ENCODE measurements around the gene QRICH1. TPM values are rescaled to one million over a fixed set of nuclear protein-coding genes. Genes with fewer than 3 reads are reported as not detected.

Gene QRICH1
- total RNA-seq, 4 donors from 2014 or later = 66.2 to 171 (median 81.8) TPM

DNA sequence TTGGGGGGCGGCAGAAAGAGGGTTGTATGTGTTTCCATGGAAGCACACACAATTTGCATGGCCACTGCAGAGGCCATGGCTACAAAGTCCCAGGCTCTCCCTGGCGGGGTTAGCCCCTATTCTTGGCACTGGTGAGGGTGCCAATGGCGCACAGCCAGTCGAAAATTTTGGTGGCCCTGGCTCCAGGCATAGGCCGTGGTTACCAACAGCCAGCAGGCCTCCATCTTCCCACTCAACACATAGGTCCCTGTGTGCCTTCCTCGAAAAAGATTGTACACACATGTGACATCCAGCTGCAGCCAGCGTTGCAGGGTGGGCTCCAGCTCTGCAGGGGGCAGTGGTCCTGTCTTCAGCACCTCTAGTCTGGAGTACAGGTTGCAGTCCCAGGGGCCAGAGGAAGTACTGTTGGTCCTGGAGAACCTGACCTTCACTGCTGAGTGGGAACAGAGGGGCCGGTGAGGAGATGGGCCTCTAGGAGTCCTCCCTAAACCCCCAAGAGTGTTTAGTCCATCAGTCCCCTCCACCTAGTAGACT lies 96.7 kb downstream of the QRICH1 start:
- Histone ChIP-seq H3K36me3 (peaks cover 0 to 52% of the 10 kb centered on the region in 2 donors), H3K4me3 (no peak overlapping the region), H3K27me3 (no peaks in the 10 kb centered on the region), H3K4me1 (peaks cover 0 to 4% (median 0%) of the 10 kb centered on the region in 3 donors), H3K9me3 (no peaks in the 10 kb centered on the region), H3K27ac (no peak overlapping the region)
- no peak for ATAC-seq
- 80% methylated on average over 2 of the region's 8 CpGs; no CpG with 5 or more reads in 1 of the 2 donors for WGBS, 2 donors (ENCODE audit: low coverage in 1 of 2)
- TF ChIP-seq CTCF (IDR thresholded peaks at IDR 0.05) (no peak), POLR2A (IDR thresholded peaks at IDR 0.05) (no peak), POLR2AphosphoS5 (IDR thresholded peaks at IDR 0.05) (no peak), EP300 (IDR thresholded peaks at IDR 0.05) (no peak)

GRCh38 chr3:48996640-48997039 lies 97.2 kb downstream of the QRICH1 start:
- peaks cover 0 to 46% of the 10 kb centered on the region in 2 donors for H3K36me3 ChIP-seq
- H3K4me1 ChIP-seq = peaks cover 0 to 9% (median 2%) of the 10 kb centered on the region in 3 donors
- no peak for TF ChIP-seq POLR2A (IDR thresholded peaks at IDR 0.05)
- TF ChIP-seq CTCF (IDR thresholded peaks at IDR 0.05) = no peak
- no peaks in the 10 kb centered on the region for H3K27me3 ChIP-seq
- no peaks in the 10 kb centered on the region for H3K9me3 ChIP-seq
- WGBS, 2 donors (ENCODE audit: low coverage in 1 of 2) = 100% methylated on average over 2 of the region's 8 CpGs; no CpG with 5 or more reads in 1 of the 2 donors
- no peak overlapping the region for H3K27ac ChIP-seq
- H3K4me3 ChIP-seq = no peak overlapping the region
- ATAC-seq = no peak

GRCh38 chr3:48993834-48994233 lies 100.0 kb downstream of the QRICH1 start:
- H3K4me3 ChIP-seq = no peak overlapping the region
- no peaks in the 10 kb centered on the region for H3K9me3 ChIP-seq
- TF ChIP-seq EP300 (IDR thresholded peaks at IDR 0.05) (no peak), POLR2AphosphoS5 (IDR thresholded peaks at IDR 0.05) (no peak), POLR2A (IDR thresholded peaks at IDR 0.05) (no peak), CTCF (IDR thresholded peaks at IDR 0.05) (no peak)
- no peak for ATAC-seq
- no peaks in the 10 kb centered on the region for H3K27me3 ChIP-seq
- H3K36me3 ChIP-seq = peaks cover 0 to 44% of the 10 kb centered on the region in 2 donors
- H3K27ac ChIP-seq = no peak overlapping the region
- H3K4me1 ChIP-seq = peaks cover 3 to 32% (median 14%) of the 10 kb centered on the region in 3 donors

- WGBS, 2 donors (ENCODE audit: low coverage in 1 of 2) = 48 to 75% methylated on average over 2 to 3 of the region's 5 CpGs
- Histone ChIP-seq H3K4me3 (peak overlapping the region in 1 of 2 donors; percentile 92), H3K27me3 (no peaks in the 10 kb centered on the region), H3K27ac (peak overlapping the region in 3 of 4 donors; percentile 96 to 98 (median 96)), H3K4me1 (peaks cover 3 to 45% (median 15%) of the 10 kb centered on the region in 3 donors), H3K9me3 (no peaks in the 10 kb centered on the region), H3K36me3 (peaks cover 0 to 31% of the 10 kb centered on the region in 2 donors)
- no peak for ATAC-seq
- TF ChIP-seq POLR2A (IDR thresholded peaks at IDR 0.05) (no peak), CTCF (IDR thresholded peaks at IDR 0.05) (no peak), EP300 (IDR thresholded peaks at IDR 0.05) (no peak), POLR2AphosphoS5 (IDR thresholded peaks at IDR 0.05) (no peak)
Measured at GRCh38 chr3:48991851-48992545, 101.9 kb downstream of the QRICH1 start.

All from gastroesophageal sphincter (tissue), 4 donors.